HG02870 (cell line): Measurements from ENCODE around the gene COG5.

ENCODE experiments used
- ATAC-seq: cut with Tn5 transposase; IDR thresholded peaks from one replicate; pipeline ENCODE4 v1.9.1; 2021; ENCODE audit warnings: mild to moderate bottlenecking, moderate library complexity; ENCODE audit not compliant: unreplicated experiment

The COG5 gene

GRCh38 chr7:107563775-107564552 lies at the start of gene COG5, which contains the start of gene DUS4L:
Gene COG5 (minus strand): TSS chr7:107563920. CDS start chr7:107563896, 24 bp downstream.
Gene DUS4L (plus strand): TSS chr7:107563971. CDS start chr7:107567071, 3,100 bp downstream.
- peak; percentile 96 for ATAC-seq

- no peak for ATAC-seq
Measured at GRCh38 chr7:107613439-107613838, 49.7 kb upstream of the COG5 start.

- ATAC-seq, result no peak
Measured at GRCh38 chr7:107610323-107610722, 46.6 kb upstream of the COG5 start.

- no peak for ATAC-seq
Measured at GRCh38 chr7:107609811-107610261, 46.1 kb upstream of the COG5 start.

- no peak for ATAC-seq
Measured at GRCh38 chr7:107606303-107606702, 42.6 kb upstream of the COG5 start.

- no peak for ATAC-seq
Measured at GRCh38 chr7:107605218-107605815, 41.6 kb upstream of the COG5 start.

- ATAC-seq, result no peak
Measured at GRCh38 chr7:107600816-107601215, 37.1 kb upstream of the COG5 start.

GRCh38 chr7:107599262-107599661 lies 35.5 kb upstream of the COG5 start:
- no peak for ATAC-seq

GRCh38 chr7:107597953-107598352 lies 34.2 kb upstream of the COG5 start:
- no peak for ATAC-seq

GRCh38 chr7:107597582-107597916 lies 33.8 kb upstream of the COG5 start:
- ATAC-seq, result no peak

- ATAC-seq, result no peak
Measured at GRCh38 chr7:107596881-107597581, 33.3 kb upstream of the COG5 start.

- no peak for ATAC-seq
Measured at GRCh38 chr7:107594961-107595737, 31.4 kb upstream of the COG5 start.

- ATAC-seq, result no peak
Measured at GRCh38 chr7:107593025-107593410, 29.3 kb upstream of the COG5 start.

GRCh38 chr7:107592361-107593024 lies 28.8 kb upstream of the COG5 start:
- no peak for ATAC-seq

- ATAC-seq, result no peak
Measured at GRCh38 chr7:107591421-107591820, 27.7 kb upstream of the COG5 start.

GRCh38 chr7:107588529-107589130 lies 24.9 kb upstream of the COG5 start:
- ATAC-seq, result no peak

GRCh38 chr7:107584716-107585115 lies 21.0 kb upstream of the COG5 start:
- no peak for ATAC-seq

- ATAC-seq, result no peak
Measured at GRCh38 chr7:107582875-107583274, 19.2 kb upstream of the COG5 start.

- ATAC-seq, result no peak
Measured at GRCh38 chr7:107581387-107582013, 17.8 kb upstream of the COG5 start.
